PC-9 (cell line): Measurements from ENCODE around the gene ZDHHC21. TPM values are rescaled to one million over a fixed set of nuclear protein-coding genes. Genes with fewer than 3 reads are reported as not detected.

Experiments
- BruUV-seq: library from RNA; stranded (reverse); fragments of 400-500 nt; replicated peaks from 2 replicates; lab custom pipeline; 2021; lab: Mats Ljungman, UMichigan
- CTCF ChIA-PET: fragments of 300-600 bp; sonication (Branson Sonifier 250); formaldehyde crosslinking; loops from one replicate; lab custom pipeline; 2022; ENCODE audit warnings: antibody characterized with exemption; lab: Charles Lee
- POLR2A ChIA-PET: fragments of 300-600 bp; sonication (Branson Sonifier 250); formaldehyde crosslinking; loops from one replicate; lab custom pipeline; 2022; ENCODE audit warnings: antibody characterized with exemption; ENCODE audit not compliant: unreplicated experiment; lab: Charles Lee
- DNase-seq, 2 experiments: peaks; one replicate each; pipeline versions ENCODE4 v3.0.0 to v3.0.0-alpha.2; 2015 to 2022; ENCODE audit warnings: mixed read lengths in 1 of 2
- H2AFZ ChIP-seq: fragments of 200-600 bp; sonication (generic); 2 replicates; pipeline ENCODE4 v1.8.1; 2017; ENCODE audit warnings: antibody characterized with exemption
- H3F3A ChIP-seq: fragments of 200-600 bp; sonication (generic); 2 replicates; pipeline ENCODE4 v1.8.1; 2017; ENCODE audit warnings: antibody characterized with exemption, mild to moderate bottlenecking, low read depth; ENCODE audit not compliant: insufficient read depth
- H3K27ac ChIP-seq: fragments of 200-600 bp; sonication (generic); 2 replicates; pipeline ENCODE4 v1.6.1; 2016; ENCODE audit warnings: mixed run types
- H3K27me3 ChIP-seq: fragments of 200-600 bp; sonication (generic); 2 replicates; pipeline ENCODE4 v1.6.1; 2016; ENCODE audit warnings: low read depth, mixed run types; ENCODE audit not compliant: insufficient read depth
- H3K36me3 ChIP-seq: fragments of 200-600 bp; sonication (generic); 2 replicates; pipeline ENCODE4 v1.6.1; 2016; ENCODE audit warnings: low read depth, mixed run types
- H3K4me1 ChIP-seq: fragments of 200-600 bp; sonication (generic); replicated peaks from 2 replicates; pipeline ENCODE4 v1.6.1; 2016; ENCODE audit warnings: mixed run types; ENCODE audit not compliant: insufficient read depth
- H3K4me2 ChIP-seq: fragments of 200-600 bp; sonication (generic); 2 replicates; pipeline ENCODE4 v1.6.1; 2017; ENCODE audit warnings: mixed run types
- H3K4me3 ChIP-seq: fragments of 200-600 bp; sonication (generic); 2 replicates; pipeline ENCODE4 v1.6.1; 2016; ENCODE audit warnings: mixed run types
- H3K79me2 ChIP-seq: fragments of 200-600 bp; sonication (generic); 2 replicates; pipeline ENCODE4 v1.6.1; 2017; ENCODE audit warnings: low read depth, mixed run types
- H3K9me2 ChIP-seq: fragments of 200-600 bp; sonication (generic); 2 replicates; pipeline ENCODE4 v1.8.1; 2017; ENCODE audit warnings: mild to moderate bottlenecking; ENCODE audit not compliant: insufficient read depth
- H3K9me3 ChIP-seq: fragments of 200-600 bp; sonication (generic); 2 replicates; pipeline ENCODE4 v1.8.1; 2016; ENCODE audit warnings: low read depth; ENCODE audit not compliant: insufficient read depth
- H4K20me1 ChIP-seq: fragments of 200-600 bp; sonication (generic); 2 replicates; pipeline ENCODE4 v1.8.1; 2017; ENCODE audit not compliant: insufficient read depth
- EZH2 ChIP-seq: fragments of 200-600 bp; sonication (generic); IDR thresholded peaks from 2 replicates; pipeline ENCODE4 v1.8.0; 2017; ENCODE audit warnings: antibody characterized with exemption, low read depth
- intact Hi-C: fragments of 100-400 bp; cut with micrococcal nuclease; formaldehyde crosslinking; loops from one replicate; pipeline ENCODE4 v1.10.0; 2022; ENCODE audit not compliant: unreplicated experiment
- total RNA-seq: library from RNA; stranded (reverse); gene quantifications from 2 replicates; pipeline ENCODE4 v1.2.3, GENCODE V29; 2021
- TF ChIP-seq, protein P1 (sequence below): fragments of 200-600 bp; sonication (generic); conservative IDR thresholded peaks from 2 replicates; pipeline ENCODE4 v1.6.1; 2017; ENCODE audit warnings: mixed run types, antibody characterized with exemption, mild to moderate bottlenecking, moderate library complexity

Gene ZDHHC21
- total RNA-seq, 1 experiment from 2014 or later, result 5.3 TPM

GRCh38 chr9:14713187-14713767, 20.0 kb upstream of the ZDHHC21 start:
- TF ChIP-seq, protein P1, sequence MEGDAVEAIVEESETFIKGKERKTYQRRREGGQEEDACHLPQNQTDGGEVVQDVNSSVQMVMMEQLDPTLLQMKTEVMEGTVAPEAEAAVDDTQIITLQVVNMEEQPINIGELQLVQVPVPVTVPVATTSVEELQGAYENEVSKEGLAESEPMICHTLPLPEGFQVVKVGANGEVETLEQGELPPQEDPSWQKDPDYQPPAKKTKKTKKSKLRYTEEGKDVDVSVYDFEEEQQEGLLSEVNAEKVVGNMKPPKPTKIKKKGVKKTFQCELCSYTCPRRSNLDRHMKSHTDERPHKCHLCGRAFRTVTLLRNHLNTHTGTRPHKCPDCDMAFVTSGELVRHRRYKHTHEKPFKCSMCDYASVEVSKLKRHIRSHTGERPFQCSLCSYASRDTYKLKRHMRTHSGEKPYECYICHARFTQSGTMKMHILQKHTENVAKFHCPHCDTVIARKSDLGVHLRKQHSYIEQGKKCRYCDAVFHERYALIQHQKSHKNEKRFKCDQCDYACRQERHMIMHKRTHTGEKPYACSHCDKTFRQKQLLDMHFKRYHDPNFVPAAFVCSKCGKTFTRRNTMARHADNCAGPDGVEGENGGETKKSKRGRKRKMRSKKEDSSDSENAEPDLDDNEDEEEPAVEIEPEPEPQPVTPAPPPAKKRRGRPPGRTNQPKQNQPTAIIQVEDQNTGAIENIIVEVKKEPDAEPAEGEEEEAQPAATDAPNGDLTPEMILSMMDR, result no peak
- TF ChIP-seq EZH2, result no peak
- H4K20me1 ChIP-seq, result no peaks in the 10 kb centered on the region
- H3K36me3 ChIP-seq, result no peaks in the 10 kb centered on the region
- no peaks in the 10 kb centered on the region for H3K9me2 ChIP-seq
- H3K27me3 ChIP-seq, result no peaks in the 10 kb centered on the region
- H3K9me3 ChIP-seq, result no peaks in the 10 kb centered on the region
- H3K27ac ChIP-seq, result no peak overlapping the region
- intact Hi-C loops, result no loop called here
- no peak overlapping the region for H3K4me2 ChIP-seq
- CTCF ChIA-PET, result no interaction called here
- no peak overlapping the region for H3K4me3 ChIP-seq
- BruUV-seq, result no TSS peak
- H2AFZ ChIP-seq, result peak overlapping the region; percentile 43; the same call in 1 of the 2 replicates
- H3K4me1 ChIP-seq, result peaks cover 14% of the 10 kb centered on the region
- no peak for DNase-seq
- POLR2A ChIA-PET, result no interaction called here
- no peaks in the 10 kb centered on the region for H3F3A ChIP-seq
- H3K79me2 ChIP-seq, result no peaks in the 10 kb centered on the region

DNA sequence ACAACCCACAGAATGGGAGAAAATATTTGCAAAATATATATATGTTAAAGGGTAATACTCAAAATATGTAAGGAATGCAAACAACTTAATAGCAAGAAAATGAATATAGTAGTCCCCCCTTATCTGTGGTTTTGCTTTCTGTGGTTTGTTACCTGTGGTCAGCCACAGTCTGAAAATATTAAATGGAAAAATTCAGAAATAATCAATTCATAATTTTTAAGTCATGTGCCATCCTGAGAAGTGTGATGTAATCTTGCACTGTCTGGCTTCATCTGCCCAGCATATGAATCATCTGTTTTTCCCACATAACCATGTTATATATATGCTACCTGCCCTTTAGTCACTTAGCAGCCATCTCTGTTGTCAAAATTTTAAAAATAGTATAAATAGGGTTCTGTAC, 17.6 kb upstream of the ZDHHC21 start:
- H3F3A ChIP-seq, result no peaks in the 10 kb centered on the region
- BruUV-seq, result no TSS peak
- H3K27ac ChIP-seq, result peak overlapping the region; percentile 34; the same call in 1 of the 2 replicates
- no peaks in the 10 kb centered on the region for H3K9me2 ChIP-seq
- intact Hi-C loops, result no loop called here
- no peaks in the 10 kb centered on the region for H3K9me3 ChIP-seq
- no peak overlapping the region for H3K4me2 ChIP-seq
- DNase-seq, result no peak
- H2AFZ ChIP-seq, result no peak overlapping the region
- no peaks in the 10 kb centered on the region for H3K79me2 ChIP-seq
- no peaks in the 10 kb centered on the region for H3K36me3 ChIP-seq
- no peaks in the 10 kb centered on the region for H3K27me3 ChIP-seq
- H4K20me1 ChIP-seq, result no peaks in the 10 kb centered on the region
- no peak overlapping the region for H3K4me3 ChIP-seq
- CTCF ChIA-PET, result no interaction called here
- TF ChIP-seq, protein P1, result no peak
- no peak for TF ChIP-seq EZH2
- POLR2A ChIA-PET, result no interaction called here
- peaks cover 14% of the 10 kb centered on the region for H3K4me1 ChIP-seq

- Histone ChIP-seq H3K27me3 (no peaks in the 10 kb centered on the region), H2AFZ (no peak overlapping the region), H3K4me1 (peaks cover 10% of the 10 kb centered on the region; the same call in 1 of the 2 replicates), H3K36me3 (no peaks in the 10 kb centered on the region), H3K9me3 (no peaks in the 10 kb centered on the region), H3K4me3 (no peak overlapping the region), H3F3A (no peaks in the 10 kb centered on the region), H3K9me2 (no peaks in the 10 kb centered on the region), H3K79me2 (no peaks in the 10 kb centered on the region), H4K20me1 (no peaks in the 10 kb centered on the region), H3K4me2 (no peak overlapping the region), H3K27ac (no peak overlapping the region)
- ChIA-PET CTCF (no interaction called here), POLR2A (no interaction called here)
- DNase-seq, result no peak
- no peak for TF ChIP-seq EZH2
- TF ChIP-seq, protein P1, result no peak
- BruUV-seq, result no TSS peak
- intact Hi-C loops, result no loop called here
These were observed 13.4 kb upstream of the ZDHHC21 start for GRCh38 chr9:14706530-14707140.
